IPS-11a (cell line): Measurements from ENCODE around the gene ETV4.
A peak's percentile ranks its signal among the peaks of the same experiment; 100 is the strongest.

Source experiments
- H3K4me3 ChIP-seq: one replicate; pipeline ENCODE4 v1.5.1; 2013; ENCODE audit warnings: low read depth, low read length, control low read depth

ETV4 gene

DNA sequence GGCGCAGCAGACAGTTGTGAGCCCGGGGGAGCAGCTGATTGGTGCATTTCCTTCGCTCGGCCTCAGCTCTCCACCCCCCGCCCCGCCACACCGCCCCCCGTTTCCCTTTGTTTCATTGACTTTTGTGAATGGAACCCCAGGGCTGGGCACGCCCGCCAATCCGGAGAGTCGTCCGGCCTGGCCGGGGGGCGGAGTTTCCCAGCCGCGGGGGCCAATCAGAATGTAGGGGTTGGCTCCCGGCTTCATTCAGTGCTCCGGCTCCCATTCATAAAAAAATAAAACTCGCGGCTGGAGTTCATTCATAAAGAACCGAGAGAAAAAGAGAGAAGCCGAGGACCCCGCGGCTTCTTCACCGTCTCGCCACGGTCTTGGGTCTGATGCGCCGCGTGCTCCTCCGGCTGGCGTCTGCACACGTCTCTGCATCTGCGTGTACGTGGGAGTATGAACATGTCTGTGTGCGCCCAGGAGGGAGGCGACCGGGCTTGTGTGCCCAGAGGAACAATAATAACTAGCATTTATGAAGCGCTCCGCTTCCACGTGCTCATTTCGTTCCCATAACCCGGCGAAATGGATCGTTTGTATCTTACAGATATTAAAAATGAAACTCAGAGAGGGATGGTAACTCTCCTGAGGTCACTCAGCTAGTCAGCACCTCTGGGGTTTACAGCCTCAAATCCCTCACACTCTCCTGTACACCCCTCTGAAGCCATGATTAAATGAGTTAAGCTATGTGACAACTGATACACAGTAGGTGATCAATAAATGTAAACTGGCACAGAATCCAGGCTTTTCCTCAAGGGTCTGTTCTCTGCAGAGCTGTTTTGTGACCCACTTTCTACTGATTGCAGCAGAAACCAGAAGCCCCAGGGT lies at the start of gene ETV4:
TSS of gene ETV4 (minus strand) at position 22 of the 870 bp plus-strand sequence. CDS start 723 bp downstream, outside the sequence.
- H3K4me3 ChIP-seq: peak within 1 kb of the TSS; percentile 82

DNA sequence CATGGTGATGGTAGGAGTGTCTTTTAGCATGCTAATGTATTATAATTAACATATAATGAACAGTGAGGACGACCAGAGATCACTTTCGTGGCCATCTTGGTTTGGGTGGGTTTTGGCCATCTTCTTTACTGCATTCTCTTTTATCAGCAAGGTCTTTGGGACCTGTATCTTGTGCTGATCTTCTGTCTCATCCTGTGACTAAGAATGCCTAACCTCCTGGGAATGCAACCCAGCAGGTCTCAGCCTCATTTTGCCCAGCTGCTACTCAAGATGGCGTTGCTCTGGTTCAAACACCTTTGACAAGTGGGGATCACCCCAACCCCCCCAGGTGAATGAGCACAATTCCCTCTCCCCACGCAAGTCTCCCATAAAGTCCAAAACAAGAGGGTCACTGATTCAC lies 49.3 kb upstream of the ETV4 start:
- H3K4me3 ChIP-seq: no peak overlapping the region

DNA sequence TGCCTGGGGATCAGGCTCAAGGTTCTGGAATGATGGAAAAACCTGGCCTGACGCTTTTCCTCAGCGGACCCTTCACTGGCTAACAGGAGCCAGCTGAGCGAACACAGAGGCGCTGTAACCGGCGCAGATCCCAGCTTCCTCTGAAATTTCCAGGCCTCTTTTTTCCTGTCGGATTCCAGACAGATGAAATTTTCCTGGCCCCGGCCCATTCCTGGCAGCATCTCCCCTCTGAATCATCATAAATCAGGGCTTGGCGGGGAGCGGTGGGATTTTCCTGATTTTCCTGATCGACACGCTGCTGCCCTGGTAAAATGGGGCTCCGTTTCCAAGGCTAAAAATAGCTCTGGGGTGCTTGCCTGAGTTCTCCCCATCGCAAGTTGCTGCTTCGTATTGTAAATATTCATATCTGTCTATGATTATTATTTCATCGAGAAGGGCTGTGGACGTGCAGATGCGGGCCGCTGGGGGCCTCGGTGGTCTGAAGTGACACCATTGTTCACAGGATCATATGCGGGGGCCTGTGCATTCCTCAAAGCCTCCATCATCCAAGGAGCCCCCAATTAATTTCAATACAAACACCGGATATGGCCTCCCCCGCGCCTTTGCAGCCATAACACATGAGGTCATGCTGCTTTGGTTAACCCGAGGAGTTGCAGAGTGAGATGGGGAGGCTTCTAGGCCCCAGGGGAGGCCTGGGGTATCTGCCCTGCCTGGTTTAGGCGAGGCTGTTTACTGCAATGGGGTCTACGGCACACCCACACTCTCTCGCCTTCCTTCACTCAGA lies 45.8 kb upstream of the ETV4 start:
- H3K4me3 ChIP-seq: no peak overlapping the region

DNA sequence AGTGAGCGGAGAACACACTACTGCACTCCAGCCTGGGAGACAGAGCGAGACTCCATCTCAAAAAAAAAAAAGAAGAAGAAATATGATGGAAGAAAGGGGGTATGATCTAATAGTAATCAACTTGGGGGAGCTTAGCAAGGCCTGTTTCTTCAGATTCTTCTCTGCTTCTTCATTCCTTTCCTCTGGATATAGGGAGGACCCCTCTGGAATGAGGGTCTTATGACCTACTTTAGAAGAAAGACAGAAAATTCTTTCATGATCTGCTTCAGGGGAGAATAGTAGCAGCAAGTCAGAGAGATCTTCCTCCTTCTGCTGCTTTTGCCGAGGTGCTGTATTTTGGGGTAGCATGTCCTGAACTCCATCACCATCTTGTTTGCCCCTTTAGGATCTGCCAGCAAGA lies 44.9 kb upstream of the ETV4 start:
- no peak overlapping the region for H3K4me3 ChIP-seq

DNA sequence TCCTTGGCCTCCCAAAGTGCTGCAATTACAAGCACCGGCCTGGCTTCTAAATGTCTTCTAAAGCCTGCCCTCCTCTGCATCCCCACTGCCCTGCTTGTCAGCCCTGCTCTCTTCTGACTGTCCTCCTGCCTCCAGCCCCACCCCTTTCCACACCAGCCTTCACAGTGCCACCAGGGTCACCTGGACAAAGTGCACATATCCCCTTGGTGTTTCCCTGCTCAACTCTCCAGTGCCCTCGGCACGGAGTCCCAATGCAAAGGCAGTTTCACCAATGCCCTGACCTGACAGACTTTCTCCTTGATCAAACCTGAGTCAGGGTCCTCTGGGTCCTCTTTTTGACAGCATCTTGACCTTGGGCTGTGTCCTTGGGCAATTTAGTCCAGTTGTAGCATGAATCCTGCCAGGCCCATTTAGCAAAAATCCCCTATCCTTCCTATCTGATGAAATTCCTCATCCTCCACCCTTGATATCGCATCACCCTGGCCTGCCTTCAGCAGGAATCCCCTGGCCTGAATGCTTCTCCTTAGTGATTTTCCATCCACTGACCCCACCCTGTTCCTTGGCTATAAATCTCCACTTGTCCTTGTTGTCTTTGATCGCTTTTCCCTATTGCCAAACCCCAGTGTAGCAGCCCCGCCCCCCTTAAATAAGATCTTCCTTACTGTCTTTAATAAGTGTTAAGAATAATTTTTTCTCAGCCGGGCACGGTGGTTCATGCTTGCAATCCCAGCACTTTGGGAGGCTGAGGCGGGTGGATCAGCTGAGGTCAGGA lies 42.7 kb upstream of the ETV4 start:
- H3K4me3 ChIP-seq: no peak overlapping the region

DNA sequence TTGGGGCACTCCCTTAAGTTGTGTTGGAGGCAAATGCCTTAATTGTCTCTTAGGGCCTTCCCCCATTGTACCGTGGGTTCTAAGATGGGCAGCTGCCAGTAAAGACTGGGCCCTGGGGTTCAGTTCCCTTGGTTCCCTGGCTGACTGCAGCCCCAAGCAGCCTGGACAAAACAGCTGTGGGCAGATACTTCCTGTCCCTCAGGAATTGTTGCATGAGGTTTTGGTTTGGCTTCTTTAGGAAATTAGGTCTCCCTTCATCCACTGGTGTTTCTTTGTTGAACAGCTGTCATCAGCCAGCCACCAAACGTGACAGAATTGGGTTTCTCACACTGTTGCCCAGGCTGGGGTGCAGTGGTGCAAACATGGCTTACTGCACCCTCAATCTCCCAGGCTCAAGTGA lies 42.0 kb upstream of the ETV4 start:
- no peak overlapping the region for H3K4me3 ChIP-seq

DNA sequence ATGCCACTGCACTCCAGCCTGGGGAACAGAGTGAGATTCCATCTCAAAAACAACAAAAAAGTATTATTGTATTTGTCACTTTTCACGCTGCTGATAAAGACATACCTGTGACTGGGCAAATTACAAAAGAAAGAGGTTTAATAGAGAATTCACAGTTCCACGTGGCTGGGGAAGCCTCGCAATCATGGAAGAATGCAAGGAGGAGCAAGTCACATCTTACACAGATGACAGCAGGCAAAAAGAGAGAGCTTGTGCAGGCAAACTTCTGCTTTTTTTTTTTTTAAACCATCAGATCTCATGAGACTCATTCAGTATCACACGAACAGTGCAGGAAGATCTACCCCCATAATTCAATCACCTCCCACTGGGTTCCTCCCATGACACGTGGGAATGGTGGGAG lies 41.5 kb upstream of the ETV4 start:
- H3K4me3 ChIP-seq: no peak overlapping the region

DNA sequence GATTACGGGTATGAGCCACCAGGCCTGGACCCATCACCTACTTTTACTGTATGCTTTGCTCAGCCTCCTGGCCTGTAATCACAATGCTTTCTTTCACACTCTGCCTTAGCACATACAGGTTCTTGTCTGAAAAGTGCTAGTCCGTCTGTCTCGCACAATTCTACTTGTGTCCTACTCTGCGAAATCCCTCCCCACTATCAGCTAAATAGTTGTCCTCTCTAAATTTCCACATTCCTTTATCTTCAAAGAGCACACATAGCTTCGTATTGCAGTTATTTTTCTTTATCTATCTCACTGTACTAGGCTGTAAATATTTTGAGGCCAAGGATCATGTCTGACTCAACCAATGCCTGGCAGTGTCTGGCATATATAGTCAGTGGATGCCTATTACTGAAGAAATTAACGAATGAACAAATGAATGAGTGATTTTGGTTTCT lies 38.5 kb upstream of the ETV4 start:
- H3K4me3 ChIP-seq: no peak overlapping the region

DNA sequence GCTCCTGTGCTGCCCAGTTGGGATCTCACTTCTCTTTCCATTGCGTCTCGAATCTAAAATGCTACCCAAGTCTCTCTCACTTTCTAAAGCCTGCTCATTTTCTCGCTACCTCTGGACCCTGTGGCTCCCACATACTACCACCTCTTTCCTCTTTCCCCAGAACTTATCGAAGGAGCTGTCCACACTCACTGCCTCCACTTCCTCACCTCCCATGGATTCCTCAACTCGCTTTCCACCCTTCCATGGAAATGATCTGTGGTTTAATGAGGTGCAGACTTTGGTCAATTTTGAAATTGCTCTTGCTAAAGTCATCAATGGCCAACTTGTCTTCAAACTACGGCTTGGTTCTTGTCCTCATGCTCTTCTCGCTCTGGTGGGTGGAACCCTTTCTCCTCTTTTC lies 37.2 kb upstream of the ETV4 start:
- H3K4me3 ChIP-seq: no peak overlapping the region

DNA sequence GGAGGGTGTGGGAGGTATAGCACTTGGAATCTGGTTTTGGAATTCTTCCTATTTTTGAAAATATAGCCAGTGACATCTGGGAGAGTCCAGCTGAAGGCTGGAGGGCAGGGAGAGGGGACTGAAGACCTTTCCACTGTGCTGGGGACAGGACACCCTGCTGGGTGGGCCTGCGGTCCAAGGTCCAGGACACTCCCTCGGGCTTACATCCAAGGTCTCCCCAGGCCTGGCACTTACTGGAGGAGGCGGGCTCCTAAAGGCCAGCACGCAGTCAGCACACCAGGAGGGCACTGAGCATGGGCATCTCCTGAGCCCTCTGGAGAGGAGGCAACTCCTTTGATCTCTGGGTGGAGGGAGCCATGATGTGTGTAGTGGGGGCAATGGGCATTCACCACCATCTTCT lies 35.5 kb upstream of the ETV4 start:
- H3K4me3 ChIP-seq: no peak overlapping the region

DNA sequence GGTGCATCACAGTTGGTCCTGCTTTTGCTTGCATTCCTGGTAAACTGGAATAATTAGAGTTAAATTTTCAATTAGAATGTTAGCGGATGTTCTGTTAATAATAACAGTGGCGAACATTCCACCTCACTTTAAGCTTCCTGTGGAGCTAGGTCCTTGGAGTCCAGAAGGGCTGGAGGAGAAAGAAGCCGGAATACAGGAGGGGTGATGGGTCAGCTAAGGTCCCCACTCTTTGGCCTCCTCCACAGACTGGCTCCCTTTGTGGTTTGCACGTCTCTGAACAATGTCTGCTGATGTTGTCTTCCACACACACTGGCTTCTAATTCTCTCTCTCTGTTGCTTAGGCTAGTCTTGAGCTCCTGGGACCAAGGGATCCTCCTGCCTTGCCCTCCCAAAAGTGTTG lies 35.0 kb upstream of the ETV4 start:
- H3K4me3 ChIP-seq: no peak overlapping the region

DNA sequence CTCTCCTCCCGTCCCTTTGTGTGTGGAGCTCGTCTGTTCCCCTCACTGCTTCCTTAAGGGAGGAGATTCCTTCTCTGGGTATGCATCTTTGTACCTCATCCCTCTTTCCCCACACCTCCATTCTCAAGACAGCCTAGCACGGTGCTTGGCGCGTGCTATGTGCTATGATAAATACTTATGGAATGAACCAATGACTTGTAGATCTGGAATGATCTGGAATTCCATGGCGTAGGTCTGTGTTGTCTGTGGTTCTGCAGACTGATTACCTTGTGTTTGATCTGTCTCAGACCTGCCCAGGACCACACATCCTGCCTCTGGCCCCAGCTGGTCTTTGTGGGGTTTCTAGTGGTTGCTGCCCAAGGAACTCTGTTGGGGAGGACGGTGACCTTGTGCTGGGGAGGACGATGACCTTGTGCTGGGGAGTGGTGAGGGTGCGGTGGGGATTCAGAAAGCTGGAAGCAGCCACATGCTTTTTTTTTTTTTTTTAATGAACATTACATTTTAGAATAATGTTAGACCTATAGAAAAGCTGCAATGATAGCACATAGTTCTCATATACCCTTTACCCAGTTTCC lies 33.5 kb upstream of the ETV4 start:
- H3K4me3 ChIP-seq: no peak overlapping the region

DNA sequence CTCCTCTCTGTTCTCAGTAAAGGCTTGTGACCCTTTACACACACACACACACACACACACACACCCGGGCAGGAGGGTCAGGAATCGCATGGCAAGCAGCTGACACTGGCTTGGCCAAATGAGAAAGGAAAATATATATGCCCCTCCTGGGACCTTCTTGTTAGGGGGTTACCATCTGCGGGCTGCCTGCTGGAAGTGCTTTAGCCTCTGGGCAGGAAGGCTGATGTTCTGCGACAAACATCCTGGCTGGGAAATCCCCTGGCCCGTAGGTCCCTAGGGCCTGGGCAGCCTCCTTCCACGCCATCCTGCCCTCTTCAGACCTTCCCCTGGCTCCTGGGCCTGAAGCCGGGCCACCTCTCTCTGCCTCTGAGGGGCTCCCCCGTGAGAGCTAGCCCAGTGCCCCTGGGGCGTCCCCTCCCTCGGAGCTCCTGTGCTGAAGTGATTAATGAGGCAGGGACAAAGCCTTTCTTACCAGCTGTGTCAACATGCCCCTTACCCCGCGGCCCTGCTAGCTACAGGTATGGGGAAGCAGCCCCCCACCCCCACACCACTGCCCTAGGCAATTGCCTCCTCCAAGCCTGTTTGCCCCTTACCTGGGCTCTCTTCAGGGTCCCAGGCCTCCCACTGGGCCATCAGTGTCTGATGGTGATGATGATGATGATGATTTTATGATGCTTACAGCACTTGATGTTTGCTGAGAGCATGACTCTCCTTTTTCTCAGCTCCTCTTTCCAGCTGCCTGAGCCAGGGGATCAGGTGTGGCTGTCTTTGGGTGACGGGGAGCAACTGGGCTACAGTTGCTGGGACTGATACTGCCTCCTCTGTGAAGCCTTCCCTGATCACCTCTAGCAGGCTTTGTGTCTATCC lies 32.8 kb upstream of the ETV4 start:
- H3K4me3 ChIP-seq: no peak overlapping the region

DNA sequence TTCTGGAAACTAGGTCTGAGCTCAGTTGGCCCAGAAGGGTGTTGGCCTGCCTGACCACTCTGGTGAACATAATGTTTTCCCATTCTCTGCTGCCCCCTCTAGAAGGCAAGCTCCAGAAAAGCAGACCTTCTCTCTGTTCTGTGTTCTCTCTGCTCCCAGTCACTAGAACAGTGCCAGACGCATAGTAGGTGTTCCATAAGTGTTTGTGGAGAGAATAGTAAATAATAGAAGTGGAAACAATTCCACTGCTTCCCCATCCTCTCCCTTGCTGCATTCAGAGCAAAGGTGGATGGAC lies 32.2 kb upstream of the ETV4 start:
- no peak overlapping the region for H3K4me3 ChIP-seq

DNA sequence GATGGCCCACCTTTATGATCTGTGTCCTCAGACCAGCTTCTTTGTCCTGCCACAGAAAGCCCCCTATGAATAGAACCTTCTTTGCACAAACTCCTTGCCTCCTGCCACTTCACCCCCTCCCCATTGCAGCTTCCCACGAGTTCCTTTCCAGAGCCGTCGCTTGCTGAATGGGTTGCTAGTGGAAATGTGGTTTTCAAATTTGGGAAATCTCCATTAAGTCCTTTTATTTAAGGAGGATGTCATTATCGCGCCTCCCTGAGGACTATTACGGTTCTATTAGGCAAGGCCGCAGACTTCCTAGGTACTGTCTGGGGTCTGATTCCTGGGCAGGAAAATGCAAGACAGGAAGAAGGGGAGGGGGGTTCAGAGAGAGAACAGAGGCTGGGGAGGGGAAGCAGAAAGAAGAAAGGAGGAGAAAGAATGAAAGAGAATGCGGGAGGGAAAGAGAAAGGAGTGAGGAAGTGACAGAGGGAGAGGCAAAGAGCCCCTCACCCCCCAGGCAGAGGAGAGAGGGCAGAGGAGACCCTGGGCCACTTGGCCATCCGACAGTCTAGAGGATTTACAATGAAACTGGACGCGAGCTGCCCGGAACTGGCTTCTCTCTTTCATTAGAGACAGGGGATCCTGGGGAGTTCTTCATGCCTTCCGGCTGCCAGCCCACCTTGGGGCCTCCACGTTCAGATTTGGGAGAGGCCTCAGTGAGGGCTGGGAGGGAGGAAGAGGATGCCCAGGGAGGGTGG lies 31.7 kb upstream of the ETV4 start:
- no peak overlapping the region for H3K4me3 ChIP-seq

DNA sequence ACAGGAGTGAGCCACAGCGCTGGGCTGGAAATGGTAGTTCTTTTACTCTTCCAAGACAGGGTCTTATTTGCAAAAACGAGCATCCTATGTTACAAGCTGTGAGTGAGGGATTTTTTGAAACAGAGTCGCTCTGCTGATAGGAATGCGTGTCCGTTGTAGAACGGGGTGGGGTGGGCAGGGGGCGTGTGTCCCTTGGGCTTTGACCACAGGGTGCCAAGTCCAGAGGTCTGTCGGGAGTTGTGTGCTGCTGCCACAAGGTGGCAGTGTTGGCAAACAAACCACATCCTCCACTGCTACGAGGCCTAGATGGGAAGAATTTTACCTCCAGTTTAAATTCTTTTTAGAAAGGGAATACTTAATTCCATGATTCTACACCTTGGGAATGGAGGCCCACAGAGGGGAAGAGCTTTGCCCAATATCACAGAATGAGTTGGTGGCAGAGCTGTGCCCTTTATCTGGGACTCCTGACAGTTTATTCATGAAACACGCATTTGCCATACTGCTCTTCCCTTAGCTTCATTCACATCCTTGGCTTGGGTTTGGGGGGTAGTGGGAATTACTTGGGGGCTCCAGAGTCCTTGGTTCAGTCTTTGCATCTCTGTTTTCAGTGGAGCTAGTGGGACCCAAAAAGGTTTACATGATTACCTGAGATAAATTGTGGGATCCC lies 30.6 kb upstream of the ETV4 start:
- no peak overlapping the region for H3K4me3 ChIP-seq

DNA sequence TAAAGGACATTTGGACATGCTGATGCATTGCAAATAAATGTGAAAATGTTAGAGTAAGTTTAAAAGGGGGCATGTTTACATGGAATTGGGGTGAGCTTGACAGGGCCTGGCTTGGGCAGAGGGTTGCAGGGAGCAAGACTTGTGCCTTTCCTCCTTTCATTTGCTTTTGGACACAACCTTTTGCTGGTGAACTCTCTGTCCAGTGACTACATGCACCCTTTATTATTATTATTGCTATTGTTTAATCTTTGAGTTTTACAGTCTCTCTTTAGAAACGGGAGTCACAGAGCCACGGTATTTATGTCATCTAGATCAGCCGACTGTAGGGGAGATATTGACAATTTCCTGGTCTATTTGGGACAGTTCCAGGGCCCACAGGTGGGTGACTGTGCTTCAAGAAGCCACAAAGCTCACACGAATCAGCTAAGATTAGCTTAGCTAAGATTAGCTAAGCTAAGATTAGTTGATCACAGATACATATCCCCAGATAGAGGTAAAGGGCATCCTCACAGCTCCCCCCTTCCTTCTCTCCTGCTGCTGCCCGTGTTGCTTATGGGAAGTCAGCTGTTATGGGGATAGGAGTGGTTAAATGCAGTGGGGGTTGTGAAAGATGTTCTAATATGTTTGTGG lies 28.9 kb upstream of the ETV4 start:
- no peak overlapping the region for H3K4me3 ChIP-seq

DNA sequence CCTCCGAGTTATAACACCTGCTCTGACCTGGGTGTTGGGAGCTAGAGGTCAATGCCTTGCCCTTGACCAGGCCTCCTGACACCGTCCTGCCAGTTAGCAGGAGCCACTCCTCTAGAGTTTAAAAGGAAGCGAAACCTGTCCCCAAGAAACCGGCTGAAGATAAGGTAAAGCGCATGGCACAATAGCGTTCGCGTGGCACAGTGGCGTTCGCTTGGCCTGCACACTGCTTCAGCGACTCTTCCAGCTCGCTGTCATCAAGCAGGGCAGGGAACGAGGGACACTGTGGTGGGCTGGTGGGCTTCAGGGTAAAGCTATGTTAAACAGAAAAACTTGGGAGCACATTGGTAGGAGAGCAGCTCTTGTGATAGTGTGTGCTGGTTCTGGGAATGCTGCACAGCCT lies 28.2 kb upstream of the ETV4 start:
- H3K4me3 ChIP-seq: no peak overlapping the region
